Measurements from ENCODE around the gene SLC50A1.

GRCh38 chr1:155171836-155172731, 36.4 kb downstream of the SLC50A1 start:
- TF ChIP-seq CTCF (IDR thresholded peaks at IDR 0.05; ENCODE audit: poor library complexity): no peak
- no peak for TF ChIP-seq EZH2phosphoT487 (IDR thresholded peaks at IDR 0.05; ENCODE audit: low read depth, severe bottlenecking, unreplicated experiment)
- TF ChIP-seq EZH2 (IDR thresholded peaks at IDR 0.05; ENCODE audit: borderline replicate concordance): no peak
